Sciatic nerve (tissue), 2 donors: Measurements from ENCODE around the gene POLR1A. TPM values are rescaled to one million over a fixed set of nuclear protein-coding genes. Genes with fewer than 3 reads are reported as not detected.

ENCODE experiments used
- ATAC-seq: fragments of 200-7000 bp; cut with Tn5 transposase; one replicate; pipeline ENCODE4 v1.9.1; 2020; ENCODE audit warnings: mild to moderate bottlenecking, moderate library complexity
- DNase-seq: peaks from one replicate; pipeline ENCODE4 v3.0.0-alpha.2; 2020; ENCODE audit warnings: low spot score
- intact Hi-C: fragments of 100-400 bp; cut with DNase I; formaldehyde crosslinking; loops from one replicate; pipeline ENCODE4 v1.14.2; 2022
- total RNA-seq: library from RNA; stranded (reverse); fragmentation: NEBNext Ultra II Directional; extraction: Animal tissue kit (Norgen Biotek cat#: 25700); gene quantifications from one replicate; pipeline ENCODE4 v1.2.1, GENCODE V29; 2021
- donor health status: DM: no; HTN: no; CAD: no.
- donor health status: DM: no; HTN: no; CAD: no.

The POLR1A gene
- total RNA-seq, 1 donor from 2014 or later = 24.6 TPM

DNA sequence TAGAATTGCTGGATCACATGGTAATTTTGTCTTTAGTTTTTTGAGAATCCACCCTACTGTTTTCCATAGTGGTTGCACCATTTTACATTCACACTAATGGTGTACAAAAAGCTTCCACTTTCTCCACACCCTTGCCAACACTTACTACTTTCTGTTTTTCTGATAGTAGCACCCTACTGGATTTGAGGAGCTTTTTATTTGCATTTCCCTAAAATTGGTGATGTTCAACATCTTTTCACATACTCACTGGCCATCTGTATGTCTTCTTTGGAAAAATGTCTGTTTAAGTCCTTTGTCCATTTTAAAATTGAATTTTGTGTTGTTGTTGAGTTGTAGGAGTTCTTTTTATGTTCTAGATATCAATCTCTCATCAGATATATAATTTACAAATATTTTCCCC lies 3.5 kb downstream of the POLR1A start:
- intact Hi-C loops = no loop called here
- DNase-seq = no peak
- ATAC-seq = no peak

DNA sequence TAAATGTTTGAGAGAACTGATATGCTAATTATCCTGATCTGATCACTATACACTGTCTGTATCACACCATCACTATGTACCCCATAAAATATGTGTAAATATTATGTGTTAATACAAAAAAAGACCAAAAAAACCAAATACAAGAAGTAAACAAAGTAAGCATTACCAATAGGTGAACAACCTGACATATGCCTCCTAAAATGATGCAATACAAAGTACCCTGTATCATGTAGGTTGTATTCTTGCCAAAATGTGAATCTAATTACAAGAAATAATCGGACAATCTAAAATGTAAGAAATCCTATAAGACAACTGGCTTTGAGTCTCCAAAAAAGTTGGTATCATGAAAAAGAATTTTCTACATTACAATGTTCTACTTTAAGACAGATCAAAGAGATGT lies 7.8 kb downstream of the POLR1A start:
- no peak for ATAC-seq
- no peak for DNase-seq
- intact Hi-C loops = no loop called here

DNA sequence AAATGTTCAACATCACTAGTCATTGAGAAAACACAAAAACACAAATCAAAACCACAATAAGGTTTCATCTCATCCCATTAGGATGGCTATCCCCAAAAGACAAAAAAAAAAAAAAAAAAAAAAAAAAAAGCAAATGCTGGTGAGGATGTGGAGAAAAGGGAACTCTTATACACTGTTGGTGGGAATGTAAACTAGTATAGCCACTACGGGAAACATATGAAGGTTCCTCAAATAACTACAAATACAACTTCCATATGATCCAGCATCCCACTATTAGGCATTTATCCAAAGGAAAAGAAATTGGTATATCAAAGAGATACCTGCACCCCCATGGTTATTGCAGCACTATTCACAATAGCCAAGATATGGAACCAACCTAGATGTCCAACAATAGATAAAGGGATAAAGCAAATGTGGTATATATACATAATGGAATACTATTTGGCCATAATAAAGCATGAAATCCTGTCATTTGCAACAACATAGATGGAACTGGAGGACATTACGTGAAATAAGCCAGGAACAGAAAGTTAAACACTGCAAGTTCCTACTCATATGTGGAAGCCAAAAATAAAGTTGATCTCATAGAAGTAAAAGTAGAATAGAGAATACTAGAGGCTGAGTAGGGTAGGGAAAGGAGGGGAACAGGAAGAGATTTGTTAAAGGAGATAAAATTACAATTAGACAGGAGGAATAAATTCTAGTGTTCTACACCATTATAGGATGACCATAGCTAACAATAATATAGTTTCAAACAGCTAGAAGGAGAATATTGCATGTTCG lies 8.4 kb downstream of the POLR1A start:
- DNase-seq (no peak), ATAC-seq (no peak)

DNA sequence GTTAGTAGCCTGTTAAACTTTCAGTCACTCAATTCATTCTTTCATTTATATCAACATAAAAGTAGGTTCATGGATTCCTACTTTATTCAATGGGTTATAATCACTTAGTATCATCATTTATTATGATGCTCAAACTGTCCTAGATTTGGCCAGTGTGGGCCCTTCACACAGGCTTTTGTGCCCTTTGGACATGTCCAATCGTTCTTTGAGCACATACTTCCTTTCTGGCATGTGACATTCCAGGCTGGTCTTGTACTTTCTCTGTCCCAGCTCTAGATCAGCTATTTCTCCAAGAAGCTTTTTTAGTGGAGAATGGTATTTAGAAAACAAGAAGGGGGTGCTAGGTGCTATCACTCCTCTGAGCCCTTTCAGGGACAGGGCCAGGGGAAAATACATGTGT lies 11.5 kb downstream of the POLR1A start:
- ATAC-seq (no peak), DNase-seq (no peak)
- intact Hi-C loops = no loop called here

More for the DNA sequence above, 8.4 kb downstream of the POLR1A start:
- intact Hi-C loops = no loop called here

DNA sequence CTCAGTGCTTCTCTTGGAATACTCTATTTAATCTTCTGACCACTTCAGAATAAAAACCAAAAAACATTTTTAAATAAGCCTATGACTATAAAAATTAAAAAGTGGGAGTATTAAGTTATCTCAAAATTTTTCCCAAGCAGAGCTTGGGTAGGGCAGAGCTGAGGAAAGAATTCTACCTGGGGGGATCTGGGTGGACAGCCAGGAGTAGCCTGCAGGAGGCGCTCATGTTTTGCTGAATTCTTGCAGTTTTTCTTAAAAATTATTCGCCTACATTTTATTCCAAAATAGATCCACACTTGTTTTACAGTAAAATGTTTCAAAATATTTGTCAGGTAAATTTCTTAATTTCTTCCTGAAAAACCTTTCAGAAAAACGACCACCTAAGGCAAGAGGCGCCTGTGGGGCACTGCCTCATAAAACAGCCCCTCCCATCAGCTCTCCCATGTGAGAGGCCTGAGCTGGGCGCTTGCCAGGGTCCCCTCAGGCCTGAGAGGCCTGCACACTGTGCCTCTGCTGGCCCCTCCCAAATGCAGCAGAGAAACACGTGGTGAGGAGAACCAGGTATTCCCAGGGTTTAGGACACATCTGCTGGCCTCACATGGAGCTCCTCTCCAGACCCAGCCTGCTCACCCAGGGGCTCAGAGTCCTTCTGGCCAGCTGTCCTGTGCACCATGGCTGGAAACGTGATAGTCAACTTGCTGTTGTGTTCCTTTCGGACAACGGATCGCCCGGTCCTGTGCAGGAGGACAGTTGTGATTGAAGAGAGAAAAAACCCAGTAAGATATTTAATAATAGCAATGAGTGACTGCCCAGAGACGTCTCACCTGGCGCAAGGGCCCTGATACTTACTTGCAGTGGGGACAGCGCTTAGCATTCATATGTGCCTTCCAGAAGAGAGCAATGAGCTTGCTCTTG lies 17.5 kb downstream of the POLR1A start:
- ATAC-seq = no peak
- no peak for DNase-seq
- intact Hi-C loops = no loop called here

DNA sequence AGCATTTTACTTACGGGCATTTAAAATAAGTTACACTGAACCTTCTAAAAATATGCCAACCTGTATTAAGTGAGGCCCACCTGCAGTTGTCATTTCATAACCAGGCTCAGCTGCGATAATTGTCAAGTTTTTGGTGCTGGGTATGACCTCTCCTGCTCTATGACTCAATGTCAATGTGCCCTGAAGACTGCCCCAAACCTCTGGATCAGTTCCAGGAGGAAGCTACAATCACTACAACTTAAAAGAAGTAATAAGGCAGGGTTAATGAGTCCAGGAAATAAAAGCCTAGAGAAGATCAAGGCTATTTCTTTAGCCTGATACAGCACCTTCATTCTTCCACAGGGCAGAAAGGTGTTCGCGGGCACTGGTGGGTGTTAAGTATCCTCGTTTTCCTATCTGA lies 22.9 kb downstream of the POLR1A start:
- no peak for ATAC-seq
- no peak for DNase-seq
- intact Hi-C loops = no loop called here

DNA sequence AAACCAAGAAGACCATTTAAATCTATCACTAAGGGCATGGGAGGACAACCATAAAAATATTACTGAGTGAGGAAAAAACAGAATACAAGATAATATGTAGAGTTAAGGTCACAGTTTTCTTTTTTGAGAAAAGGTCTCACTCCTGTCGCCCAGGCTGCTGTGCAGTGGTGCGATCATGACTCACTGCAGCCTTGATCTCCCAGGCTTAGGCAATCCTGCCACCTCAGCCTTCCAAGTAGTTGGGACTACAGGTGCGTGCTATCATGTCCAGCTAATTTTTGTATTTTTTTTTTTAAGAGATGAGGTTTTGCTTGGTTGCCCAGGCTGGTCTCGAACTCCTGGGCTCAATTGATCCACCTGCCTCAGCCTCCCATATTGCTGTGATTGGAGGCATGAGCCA lies 24.0 kb downstream of the POLR1A start:
- intact Hi-C loops = no loop called here
- ATAC-seq = no peak

DNA sequence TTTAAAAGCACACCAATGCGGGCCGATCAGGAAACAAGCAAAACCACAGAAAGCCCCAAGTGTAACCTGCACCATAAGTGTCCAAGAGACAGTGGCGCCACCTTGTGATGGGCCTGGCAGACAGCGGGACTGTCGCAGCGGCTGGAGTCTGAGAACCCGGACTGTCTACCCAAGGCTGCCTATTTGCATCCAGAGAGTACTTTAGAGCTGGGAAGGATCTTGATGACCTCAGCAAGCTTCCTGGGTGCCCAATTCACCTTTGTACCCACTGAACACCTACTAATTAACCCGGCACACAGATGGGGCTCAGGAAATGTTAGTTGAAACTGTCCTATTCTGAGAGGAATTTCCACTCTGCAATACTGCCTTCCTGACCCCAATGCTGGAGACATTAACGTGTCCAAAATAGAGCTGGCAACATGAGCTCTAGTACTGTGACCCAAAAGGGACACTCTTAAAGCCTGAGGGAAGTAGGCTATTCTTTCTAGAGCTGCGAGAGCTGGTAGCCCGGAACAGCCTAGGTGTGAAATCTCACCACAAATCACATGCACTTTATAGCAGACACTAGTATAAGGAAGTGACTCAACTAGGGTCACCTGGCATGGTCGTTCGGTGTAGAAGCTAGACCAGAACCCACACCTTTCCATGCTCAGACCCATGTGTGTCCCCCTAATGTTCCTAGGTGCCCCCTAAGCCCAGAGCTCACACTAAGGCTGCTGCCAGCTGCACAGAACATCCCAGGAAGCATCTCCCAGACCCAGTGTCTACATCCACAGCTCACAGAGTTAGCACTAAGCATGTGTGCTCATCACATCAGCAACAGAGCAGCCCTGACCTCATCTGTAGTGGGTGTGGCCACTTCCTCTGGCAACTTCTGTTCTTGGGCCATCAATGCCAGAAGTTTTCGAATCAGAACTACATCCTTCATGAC lies 25.4 kb downstream of the POLR1A start:
- peak; percentile 89 for ATAC-seq
- DNase-seq = peak; percentile 91
- intact Hi-C loops = loop anchor here (2.0 to 10.0 kb wide), 2 partner anchors 253 to 365 kb away; no protein-coding TSS in a partner anchor

More for the DNA sequence above, 24.0 kb downstream of the POLR1A start:
- no peak for DNase-seq

DNA sequence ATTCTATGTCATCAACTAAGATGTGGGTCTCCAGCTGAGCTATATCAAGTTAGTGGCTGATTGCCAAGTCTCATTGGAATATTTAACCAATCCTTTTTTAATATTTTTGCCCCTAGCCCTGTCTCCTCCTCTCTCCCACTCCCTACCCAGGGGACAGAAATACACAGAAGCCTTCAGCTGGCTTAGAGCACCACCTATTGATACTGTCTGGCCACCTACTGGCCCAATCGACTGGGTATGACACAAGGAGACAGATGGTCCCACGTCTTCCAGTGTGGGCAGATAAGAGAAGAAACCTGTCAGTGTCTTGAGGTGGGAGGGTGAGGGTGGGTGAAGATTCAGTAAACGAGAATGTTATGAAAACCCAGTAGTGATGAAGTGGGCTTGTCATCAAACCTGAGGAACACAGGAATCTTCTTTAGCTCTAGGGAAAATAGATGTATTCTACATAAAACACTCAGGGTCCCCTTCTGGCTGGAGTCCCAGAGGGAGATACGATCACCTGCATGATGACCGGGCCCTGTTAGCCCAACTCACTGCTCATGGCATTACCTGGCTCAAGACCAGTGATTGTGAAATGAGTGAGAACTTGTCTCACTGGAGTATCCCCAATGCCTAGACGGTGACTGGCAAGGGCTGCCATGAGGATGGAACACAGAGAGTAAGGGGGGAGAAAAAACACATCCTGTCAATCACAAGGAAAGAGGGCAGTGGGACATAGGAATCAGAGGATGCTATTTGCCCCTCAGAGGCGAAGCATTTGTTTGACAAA lies 26.7 kb downstream of the POLR1A start:
- intact Hi-C loops = loop anchor here (2.0 to 10.0 kb wide), 2 partner anchors 252 to 364 kb away; no protein-coding TSS in a partner anchor
- peak; percentile 92 for ATAC-seq
- no peak for DNase-seq

DNA sequence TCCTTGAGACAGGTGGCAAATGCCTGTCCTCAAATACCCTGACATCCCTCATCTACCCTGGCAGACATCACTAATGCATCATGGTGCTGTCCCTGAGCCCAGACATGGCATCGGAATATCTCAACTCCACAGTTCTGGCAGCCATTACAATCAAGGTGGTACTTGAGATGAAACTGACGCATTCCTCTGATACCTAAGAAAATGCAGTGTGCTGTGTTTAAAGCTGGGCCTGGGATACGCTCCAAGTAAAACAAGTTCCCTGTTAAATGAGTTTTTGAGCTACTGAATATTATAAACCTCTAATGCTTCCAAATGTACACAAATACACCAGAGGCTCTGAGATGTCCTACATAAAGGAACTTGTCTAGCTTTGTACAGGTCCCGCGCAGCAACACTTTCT lies 29.8 kb downstream of the POLR1A start:
- intact Hi-C loops = loop anchor here (10.0 kb wide), 1 partner anchor 361 kb away; no protein-coding TSS in a partner anchor
- DNase-seq (no peak), ATAC-seq (no peak)

DNA sequence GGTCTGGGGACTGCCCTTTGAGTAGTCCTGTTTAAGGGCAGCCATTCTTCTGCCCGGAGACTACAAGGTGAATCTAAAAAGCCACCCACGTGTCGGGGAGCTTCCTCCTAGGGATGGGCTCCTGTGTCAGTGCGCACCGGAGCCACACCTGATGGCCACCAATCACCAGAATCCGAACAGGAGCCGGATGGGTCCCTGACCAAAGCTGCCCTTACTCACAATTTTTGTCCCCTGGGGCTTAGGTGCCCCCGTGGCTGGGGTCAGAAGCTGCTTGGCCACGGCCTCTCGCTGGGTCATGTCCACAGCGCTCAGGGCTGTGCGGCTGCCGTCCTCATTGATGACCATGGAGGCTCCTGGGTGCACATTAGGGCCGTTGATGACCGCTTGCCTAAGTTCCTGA lies 30.9 kb downstream of the POLR1A start:
- ATAC-seq (no peak), DNase-seq (no peak)
- intact Hi-C loops = loop anchor here (10.0 kb wide), 1 partner anchor 360 kb away; no protein-coding TSS in a partner anchor

DNA sequence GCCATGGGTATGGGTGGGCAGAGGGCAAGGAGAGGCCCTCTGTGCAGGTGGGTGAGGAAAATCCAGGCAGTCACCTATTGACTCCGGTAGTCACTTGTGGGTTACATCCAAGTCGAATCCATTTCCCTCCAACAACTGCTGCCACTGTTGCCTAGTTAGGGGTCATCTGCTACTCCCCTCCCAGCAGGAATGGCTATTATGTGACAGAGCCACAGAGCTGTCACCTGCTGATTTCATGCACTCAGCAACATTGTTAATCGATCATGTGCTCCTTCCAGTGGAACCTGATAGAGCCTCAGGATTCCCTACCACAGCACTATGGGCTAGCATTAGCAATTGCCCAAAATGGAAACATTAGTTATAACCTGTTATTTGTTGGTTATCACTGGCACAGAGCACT lies 31.4 kb downstream of the POLR1A start:
- no peak for ATAC-seq
- no peak for DNase-seq
- intact Hi-C loops = loop anchor here (10.0 kb wide), 1 partner anchor 359 kb away; no protein-coding TSS in a partner anchor

DNA sequence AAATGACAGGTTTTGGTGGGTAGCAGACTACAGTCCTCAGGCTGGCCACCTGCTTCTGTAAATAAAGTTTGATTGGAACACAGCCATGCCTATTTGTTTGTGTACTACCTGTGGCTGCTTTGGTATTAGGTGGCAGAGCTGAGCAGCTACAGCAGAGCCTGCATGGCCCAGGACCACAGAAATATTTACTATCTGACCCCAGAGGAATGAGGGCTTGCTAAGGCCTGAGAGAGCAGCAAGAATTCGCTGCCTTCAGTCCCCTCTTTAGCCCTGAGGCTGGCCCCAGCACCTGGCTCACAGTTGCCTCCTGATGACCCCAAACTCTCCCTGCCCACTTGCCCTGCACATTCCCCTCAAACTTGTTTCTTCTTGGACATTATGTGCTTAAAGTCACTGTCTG lies 32.5 kb downstream of the POLR1A start:
- DNase-seq (no peak), ATAC-seq (no peak)
- intact Hi-C loops = loop anchor here (10.0 kb wide), 1 partner anchor 358 kb away; no protein-coding TSS in a partner anchor

DNA sequence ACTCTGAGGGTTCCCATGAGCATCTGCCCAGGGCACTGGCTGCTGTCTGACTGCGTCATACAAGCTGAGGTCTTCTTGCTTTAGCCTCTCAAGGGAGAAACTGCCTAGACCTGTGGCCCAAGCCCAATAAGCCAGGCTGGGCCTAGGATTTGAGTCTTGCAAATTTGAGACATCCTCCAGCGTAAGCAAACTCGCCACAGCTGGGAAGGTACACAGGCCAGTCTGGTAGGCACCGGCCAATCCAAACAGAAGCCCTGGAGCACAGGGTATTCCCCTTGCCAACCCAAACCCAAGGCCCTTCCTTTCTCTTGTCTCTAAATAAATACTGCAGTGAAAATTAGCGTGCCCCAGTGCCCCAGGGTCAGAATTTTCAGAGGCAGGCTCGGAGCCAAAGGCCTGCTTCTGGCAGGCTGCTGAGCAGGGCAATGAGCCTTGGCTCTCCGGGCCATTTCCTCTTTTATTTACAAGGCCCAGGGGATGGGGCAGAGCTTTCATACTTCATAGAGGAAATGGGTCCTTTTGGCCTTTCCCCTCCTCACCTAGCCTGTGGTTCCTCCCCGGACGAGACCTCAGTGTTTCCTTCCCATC lies 33.3 kb downstream of the POLR1A start:
- intact Hi-C loops = loop anchor here (10.0 kb wide), 1 partner anchor 358 kb away; no protein-coding TSS in a partner anchor
- peak; percentile 85 for DNase-seq
- ATAC-seq = peak; percentile 93

DNA sequence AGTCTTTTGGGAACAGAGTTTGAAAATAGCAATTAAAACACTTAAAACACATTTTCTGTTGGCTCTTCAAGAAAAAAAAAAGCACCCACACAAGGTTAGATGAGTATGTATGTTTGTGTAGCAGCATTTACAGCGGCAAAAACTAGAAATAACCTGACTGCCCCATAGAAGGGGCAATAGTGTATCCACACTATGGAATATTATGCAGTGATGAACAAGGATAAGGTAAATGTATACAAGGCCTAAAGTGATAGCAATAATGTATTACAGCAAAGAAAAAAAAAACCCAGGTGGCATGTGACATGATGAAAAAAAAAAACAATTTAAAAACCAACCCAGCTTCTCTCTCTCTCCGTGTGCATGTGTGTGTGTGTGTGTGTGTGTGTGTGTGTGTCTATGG lies 34.8 kb downstream of the POLR1A start:
- intact Hi-C loops = loop anchor here (10.0 kb wide), 1 partner anchor 356 kb away; no protein-coding TSS in a partner anchor
- ATAC-seq = no peak
- no peak for DNase-seq

DNA sequence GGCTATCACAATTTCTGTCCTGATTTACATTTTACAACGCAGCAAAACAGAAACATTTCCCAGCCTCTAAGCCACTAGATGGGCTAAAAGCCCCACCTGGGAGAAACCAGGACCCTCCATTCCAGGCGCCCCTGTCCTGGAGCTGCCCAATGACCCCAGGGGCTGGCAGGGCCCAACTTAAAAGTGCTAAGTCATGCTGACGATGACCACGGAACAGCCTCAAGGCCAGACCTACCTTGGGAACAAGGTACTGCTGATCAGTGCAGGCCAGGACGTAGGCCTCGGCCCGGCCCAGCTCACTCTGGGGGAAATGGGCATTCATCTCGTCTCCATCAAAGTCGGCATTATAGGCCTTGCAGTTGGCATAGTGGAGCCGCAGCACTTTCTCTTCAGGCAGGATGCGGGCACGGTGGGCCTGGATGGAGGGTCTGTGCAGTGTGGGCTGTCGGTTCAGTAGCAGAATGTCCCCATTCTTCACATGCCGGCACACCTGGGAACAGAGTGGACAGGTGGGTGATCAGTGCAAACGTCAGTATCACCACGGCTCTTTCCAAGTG lies 35.8 kb downstream of the POLR1A start:
- no peak for ATAC-seq
- no peak for DNase-seq
- intact Hi-C loops = loop anchor here (10.0 kb wide), 2 partner anchors 355 to 455 kb away; partner anchors contain the start of genes C2orf68 and USP39

DNA sequence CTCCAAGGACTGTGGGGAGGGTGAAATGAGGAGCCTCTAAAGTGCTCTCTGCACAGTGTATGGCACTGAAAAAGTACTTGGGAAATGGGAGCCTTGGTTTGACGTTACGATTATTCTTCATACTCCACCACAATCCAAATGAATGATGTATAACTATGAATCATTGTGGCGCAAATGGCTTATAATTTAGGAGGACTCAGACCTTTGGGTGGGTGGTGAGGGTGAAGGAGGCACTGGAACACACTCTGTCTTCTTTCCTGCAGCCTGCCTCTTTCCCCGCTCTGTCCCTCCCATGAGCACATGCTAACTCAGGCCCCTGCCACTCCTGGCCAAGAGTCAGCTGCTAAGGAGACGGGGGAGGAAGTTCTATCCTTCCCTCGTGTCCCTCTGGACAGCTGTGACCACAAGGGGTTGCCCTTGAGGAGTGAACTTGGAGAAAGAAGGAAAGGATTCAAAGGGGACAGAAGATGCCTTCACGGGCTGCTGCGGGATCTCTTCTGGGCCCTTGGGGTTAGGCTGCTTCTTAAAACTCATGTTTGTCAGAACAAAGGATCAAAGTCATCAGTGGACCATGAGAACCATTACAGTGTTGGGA lies 36.5 kb downstream of the POLR1A start:
- ATAC-seq = no peak
- DNase-seq = no peak
- intact Hi-C loops = loop anchor here (10.0 kb wide), 1 partner anchor 454 kb away; the partner anchor contains the start of genes C2orf68 and USP39
